ENCODE results near the gene NEK6.

NEK6 gene

GRCh38 chr9:124281931-124282371, 24.2 kb downstream of the NEK6 start:
- DNase-seq: no peak

GRCh38 chr9:124282442-124283227, 24.9 kb downstream of the NEK6 start:
- DNase-seq: no peak

DNA sequence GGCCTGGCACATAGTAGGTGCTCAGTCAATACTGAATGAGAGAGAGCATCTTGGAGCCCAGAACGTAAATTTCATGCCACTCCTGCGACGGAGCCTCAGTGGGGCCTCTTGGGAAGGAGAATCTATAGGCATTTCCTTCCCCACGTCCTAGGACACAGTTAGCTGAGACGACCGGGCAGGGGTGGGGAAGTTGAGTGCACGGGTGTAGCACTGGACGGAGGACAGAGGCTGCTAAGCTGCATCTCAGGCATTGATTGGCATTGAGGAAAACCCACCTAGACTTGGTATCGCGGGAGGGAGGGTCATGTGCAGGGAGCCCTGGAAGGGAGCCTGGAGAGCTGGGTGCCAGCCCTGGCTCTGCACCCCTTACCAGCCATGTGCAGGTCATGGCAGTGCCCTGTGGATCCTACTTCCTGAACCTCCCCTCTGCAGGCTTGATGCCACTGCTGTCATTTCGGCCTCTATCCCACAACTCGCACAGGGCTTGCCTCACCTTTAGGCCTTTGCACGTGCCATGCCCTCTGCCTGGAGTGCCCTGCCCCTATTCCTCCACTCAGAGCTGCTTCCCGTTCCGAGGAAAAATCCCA, 25.6 kb downstream of the NEK6 start:
- no peak for DNase-seq

DNA sequence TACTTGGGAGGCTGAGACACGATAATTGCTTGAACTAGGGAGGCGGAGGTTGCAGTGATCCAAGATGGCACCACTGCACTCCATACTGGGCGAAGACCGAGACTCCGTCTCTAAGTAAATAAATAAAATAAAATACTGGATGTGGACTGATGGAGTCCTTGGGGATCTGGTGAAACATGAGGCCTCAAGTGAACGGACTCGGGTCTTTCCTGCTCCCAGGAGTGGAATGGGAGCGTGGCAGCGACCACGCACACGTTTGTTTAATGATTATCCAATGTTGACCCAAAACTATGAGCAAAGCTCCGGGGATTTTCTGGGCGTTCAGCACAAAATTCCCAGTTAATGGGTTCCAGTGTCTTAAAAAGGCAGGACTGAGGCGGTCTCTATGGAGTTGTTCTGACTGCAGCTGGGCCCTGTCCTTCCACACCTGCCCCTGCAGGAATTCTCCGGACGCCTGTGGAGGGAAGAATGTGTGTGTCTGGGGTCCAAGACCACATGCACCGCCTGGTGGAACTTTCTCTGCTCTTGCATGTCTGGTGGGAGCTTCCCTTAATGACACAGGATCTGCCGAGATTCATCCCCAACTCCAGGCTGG, 26.6 kb downstream of the NEK6 start:
- no peak for DNase-seq

DNA sequence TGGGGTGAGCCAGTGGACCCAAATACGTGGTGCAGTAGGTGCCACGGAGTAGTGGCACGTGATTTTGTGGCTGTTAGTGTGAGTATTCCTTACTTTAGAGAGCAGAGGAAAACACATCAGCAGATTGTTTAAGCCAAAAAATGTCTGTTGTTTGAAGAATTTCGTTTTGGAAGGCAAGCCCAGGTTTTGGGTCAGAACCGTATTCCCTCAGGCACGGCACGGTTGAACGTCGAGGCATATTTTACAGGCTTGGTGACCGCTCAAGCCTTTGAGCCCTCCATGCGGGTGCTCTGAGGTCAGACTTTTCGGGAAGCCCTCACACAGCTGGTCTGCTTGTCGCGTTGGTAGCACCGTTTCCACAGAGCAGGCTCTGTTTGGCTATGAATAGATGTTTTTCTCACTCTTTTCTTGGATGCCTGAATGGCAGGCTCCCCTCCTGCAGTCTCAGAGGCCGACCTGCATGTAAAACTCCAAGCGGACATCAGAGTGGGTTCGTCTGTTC, 27.2 kb downstream of the NEK6 start:
- peak; percentile 65 for DNase-seq

- no peak for DNase-seq
These were observed 27.7 kb downstream of the NEK6 start for GRCh38 chr9:124285490-124285889.

DNA sequence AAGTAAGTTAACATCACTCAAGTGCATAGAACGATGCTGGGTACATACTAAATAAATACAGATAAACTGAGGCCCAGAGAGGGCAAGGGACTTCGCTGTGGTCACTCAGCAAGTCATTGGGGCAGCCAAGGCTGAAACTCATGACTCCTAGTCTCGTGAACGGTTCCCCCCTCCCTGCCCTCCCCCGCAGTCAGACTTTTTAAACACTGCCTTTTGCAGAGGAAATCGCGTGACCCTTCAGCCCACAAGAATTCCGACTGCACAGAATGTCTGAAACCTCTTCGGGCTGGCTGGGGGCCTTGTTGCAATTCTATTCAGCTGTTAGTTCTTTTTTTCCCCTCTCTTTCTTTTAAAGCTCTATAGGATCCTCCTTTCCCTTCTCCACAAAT, 28.1 kb downstream of the NEK6 start:
- DNase-seq: peak; percentile 51

DNA sequence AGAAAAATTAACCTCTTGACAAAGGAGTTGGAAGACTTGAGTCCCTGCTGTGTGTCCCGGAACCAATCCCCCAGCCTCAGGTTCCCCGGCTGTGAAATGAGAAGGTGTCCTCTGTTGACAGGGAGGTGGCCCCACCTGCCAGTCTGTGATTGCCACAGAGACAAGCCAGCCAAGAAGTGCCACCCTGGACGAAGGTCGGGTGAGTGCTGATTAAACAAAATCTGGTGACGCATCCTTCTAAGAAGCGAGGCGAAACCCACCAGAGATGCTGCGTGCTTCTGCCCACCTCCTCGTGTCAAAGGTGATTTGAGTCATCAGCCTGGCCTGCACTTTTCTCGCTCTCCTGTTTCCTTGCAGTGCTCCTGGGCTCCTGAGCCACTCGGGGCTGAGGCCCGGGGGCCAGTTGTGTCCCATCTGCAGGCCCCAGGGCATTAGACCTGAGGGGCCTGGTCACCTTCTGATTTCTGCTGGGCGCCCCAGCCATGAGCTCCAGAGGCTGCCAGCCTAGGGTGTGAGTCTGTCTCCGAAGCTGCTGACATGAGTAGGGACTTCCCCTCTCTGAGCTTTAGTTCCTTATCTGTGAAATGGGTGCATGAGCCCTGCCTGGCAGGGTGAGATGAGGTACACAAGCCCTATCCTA, 28.7 kb downstream of the NEK6 start:
- DNase-seq: no peak

- DNase-seq: no peak
These were observed 32.4 kb downstream of the NEK6 start for GRCh38 chr9:124290053-124290591.

- no peak for DNase-seq
These were observed 33.2 kb downstream of the NEK6 start for GRCh38 chr9:124290743-124291554.

DNA sequence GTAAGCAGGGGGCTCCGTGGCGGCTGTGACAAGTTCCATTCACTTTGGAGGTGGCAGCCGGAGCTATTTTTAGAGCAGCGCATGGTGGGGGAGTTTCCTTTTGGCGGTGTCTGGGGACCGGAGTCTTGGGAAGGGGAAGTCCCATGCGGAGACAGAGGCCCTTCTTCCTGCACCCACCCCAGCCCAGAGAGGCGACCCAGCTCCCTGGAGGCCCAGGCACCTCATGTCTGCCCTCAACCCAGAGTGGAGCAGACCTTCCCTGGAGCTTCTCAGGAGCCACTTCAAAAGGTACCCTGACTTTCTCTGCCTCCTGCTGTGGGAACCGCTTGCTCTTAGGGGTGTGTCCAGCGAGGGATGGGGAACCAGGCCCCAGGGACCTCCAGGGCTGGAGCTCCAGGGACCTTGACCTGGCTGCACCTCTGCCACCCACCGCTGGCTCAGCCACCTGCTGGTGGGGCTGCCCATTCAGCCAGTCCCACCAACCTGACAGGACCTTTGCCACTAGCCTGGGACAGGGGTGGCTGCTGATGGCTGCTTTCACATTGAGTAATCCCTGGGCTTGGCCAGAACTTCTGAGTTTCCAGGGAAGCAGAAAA, 34.1 kb downstream of the NEK6 start:
- DNase-seq: no peak

GRCh38 chr9:124292696-124293593, 35.2 kb downstream of the NEK6 start:
- no peak for DNase-seq

- no peak for DNase-seq
These were observed 36.2 kb downstream of the NEK6 start for GRCh38 chr9:124293718-124294506.

DNA sequence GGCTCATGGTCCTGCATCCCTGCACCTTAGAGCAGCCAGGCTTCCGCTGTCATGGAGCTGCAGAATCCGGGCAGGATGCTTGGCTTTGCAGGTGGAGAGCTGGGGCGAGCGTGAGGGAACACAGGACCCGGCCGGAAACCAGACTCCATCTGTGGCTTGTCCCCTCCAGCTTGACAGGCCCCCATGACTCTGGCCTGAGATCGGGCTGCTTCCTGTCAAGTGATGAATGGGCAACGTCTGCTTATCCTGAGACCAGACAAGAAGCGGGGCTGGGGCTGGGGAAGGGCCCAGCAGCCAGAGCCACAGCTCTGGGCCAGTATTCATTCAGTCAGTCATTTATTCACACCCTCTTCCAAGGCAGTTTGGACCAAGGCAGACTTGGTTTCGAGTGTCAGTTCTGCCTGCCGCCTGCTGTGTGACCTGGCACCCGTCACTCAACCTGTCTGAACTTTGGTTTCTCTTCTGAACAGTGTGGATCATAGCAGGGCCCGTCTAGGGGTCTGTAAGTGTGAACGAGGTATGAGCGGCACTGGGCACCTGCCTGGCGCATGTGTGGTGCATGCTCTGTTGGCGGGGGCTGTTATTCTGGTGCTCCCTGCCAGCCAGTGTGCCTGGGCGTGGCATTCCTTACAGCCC, 37.5 kb downstream of the NEK6 start:
- no peak for DNase-seq

DNA sequence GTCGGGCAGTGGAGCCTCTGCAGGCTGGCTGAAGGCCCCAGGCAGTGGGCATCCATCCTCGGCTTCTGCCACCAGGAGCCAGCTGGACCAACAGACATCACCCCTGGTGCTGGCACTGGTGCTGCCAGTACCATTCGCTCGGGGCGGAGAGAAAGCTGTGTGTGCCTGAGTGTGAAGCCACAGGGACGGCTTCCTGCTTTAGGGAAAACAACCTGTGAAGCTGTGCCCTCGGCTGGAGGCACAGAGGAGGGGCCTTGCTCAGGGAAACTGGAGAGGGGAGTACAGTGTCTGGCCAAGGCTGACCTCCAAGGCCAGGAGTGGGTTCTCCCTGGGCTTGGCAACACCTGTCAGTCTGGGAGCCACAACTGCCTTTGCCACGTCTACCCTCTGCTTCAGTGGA, 38.3 kb downstream of the NEK6 start:
- DNase-seq: no peak

GRCh38 chr9:124296796-124297550, 39.2 kb downstream of the NEK6 start:
- no peak for DNase-seq

- peak; percentile 53 for DNase-seq
These were observed 39.8 kb downstream of the NEK6 start for GRCh38 chr9:124297551-124297901.

DNA sequence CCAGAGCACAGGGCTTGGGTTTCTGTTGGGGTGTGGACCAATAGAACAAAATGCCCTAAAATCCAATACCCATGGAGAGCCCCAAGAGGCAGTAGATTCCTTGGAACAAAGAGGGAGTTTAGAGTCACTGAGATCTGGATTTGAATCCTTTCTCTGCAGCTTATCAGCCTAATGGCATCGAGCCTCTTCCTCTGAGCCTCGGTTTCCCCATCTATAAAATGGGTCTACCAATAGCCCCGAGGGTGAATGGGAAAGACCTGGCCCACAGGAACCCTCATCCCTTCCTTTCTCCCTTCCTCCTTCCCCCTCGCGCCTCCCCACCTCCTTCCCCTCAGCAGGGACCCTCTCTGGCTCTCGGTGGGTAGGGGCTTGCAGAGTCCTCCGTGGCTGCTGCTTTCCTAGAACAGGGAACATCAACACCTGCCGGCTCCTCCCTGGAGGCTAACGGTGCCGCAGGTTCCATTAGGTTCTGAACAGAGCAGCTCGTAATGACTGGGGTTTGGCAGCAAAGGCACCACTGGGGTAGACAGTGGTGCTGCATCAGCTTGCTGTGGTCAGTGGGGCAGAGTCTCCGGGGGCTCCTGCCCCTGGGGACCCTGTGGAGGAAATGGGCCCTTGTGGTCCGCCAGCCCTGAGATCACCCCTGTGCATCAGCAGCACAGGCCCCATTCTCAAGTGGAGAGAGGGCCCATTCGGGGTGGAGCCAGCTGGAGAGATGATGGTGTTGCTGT, 40.3 kb downstream of the NEK6 start:
- DNase-seq: no peak

Data from midbrain (tissue), 1 donor.